HPDE6-E6E7 (cell line): ENCODE data around the gene BAG3.
"Not testable (repeated sequence)": the region's sequence is repeated elsewhere in the genome, so short reads cannot be mapped to it uniquely, and the experiment has no call there.

Experiments
- DNase-seq: peaks from one replicate; pipeline ENCODE4 v3.0.0; 2011; ENCODE audit warnings: missing footprints; ENCODE audit errors: extremely low spot score

The BAG3 gene

DNA sequence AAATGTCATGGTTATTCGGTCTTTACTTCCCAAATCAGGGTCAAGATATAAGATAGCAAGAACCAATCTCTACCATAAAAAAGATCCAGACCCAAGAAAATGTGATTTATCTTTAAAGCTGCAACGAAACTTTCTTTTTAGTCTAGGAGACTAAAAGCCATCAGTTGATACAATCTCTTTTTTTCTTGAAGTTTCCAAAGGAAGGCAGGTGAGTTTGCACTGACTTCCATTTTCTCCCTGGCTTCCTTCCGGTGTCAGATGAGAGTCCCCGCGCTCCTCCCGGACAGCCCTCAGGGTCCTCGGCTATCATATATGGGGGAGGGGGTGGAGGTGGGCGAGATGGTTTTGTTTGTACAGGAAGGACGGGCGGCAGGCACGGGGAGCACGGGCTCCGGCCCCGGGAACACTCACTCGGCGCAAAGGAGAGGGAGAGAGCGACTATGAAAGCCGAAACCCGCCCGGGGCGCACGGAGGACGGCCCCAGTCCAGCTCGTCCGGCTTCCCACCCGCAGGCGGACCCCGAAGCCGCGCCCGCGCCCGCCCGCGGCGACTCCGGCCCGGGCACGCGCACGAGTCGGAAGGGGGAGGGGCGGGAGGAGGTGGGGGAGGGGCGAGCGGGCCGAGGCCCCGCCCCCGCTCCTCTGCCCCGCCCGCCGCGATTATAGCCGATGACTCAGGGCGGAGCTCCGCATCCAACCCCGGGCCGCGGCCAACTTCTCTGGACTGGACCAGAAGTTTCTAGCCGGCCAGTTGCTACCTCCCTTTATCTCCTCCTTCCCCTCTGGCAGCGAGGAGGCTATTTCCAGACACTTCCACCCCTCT lies at the start of gene BAG3:
Gene BAG3, plus strand, starts transcription at position 689 of the 822 bp plus-strand sequence. CDS start 296 bp downstream, outside the sequence.
- peak; percentile 75 for DNase-seq

DNA sequence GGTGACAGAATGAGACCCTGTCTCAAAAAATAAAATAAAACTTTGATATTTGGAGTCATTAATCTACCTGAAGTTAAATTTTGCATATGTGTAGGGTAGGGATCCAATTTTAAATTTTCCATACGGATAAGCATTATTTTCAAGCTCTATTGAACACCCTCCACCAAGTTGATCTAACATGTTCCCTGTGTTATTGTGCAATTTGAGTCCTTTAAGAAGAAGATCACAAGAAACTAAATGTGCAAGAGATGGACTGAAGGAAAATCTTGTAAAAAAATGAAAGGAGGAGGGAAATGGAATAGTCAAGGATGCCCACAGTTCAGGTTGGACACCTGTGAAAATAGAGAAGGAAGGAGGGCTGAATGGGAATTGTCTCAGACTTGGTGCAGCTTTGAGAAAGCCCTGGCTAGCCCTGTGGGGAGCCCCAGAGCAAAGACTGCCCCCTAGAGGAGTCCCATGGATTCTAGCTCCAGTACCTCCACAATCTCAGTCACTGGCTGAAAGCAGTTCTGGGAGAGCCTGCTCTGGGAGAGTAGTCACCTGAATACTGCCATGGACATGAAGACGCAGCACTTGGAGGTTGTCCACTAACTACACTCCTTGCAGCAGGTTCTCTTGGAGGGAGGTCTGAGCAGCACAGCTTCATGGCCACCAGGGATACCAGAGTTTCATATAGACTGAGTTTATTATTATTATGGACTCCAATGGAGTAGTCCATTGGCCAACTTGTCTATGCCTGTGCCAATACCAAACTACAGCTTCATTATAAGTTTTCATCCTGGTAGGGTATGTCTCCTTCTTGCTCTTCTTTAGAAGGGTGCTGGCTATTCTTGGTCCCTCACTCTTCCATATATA lies 48.7 kb upstream of the BAG3 start:
- DNase-seq = no peak

- DNase-seq = no peak
Measured at GRCh38 chr10:119604468-119604867, 46.7 kb upstream of the BAG3 start.

- DNase-seq = peak; percentile 60
Measured at GRCh38 chr10:119608316-119609155, 42.6 kb upstream of the BAG3 start.

- DNase-seq = no peak
Measured at GRCh38 chr10:119609516-119609915, 41.7 kb upstream of the BAG3 start.

DNA sequence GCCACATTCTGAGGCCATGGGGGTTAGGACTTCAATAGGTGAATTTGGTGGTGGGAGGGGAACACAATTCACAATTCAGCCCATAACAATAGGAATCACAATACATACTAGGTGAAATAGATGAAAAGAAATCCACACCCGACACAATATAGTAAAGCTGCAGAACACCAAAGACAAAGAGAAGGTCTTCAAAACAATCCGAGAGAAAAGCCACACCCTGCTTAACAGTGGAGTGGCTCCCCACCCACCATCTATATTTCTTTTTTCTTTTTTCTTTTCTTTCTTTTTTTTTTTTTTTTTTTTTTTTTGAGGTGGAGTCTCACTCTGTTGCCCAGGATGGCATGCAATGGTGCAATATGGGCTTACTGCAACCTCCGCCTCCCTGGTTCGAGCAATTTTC lies 39.7 kb upstream of the BAG3 start:
- DNase-seq = no peak

DNA sequence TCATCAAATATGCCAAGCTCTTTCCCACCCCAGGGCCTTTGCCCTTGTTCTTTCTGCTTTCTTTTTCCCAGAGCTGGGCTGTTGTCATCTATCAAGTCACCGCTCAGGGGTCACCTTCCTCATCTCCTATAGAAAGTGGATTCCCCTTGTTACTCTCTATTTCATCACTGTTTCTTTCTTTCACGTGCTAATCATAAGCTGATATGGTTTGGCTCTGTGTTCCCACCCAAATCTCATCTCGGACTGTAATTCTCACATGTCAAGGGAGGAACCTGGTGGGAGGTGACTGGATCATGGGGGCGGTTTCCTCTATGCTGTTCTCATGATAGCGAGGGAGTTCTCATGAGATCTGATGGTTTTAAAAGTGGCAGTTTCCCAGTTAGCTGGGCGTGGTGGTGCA lies 37.4 kb upstream of the BAG3 start:
- no peak for DNase-seq

GRCh38 chr10:119614686-119615085 lies 36.5 kb upstream of the BAG3 start:
- DNase-seq = no peak

DNA sequence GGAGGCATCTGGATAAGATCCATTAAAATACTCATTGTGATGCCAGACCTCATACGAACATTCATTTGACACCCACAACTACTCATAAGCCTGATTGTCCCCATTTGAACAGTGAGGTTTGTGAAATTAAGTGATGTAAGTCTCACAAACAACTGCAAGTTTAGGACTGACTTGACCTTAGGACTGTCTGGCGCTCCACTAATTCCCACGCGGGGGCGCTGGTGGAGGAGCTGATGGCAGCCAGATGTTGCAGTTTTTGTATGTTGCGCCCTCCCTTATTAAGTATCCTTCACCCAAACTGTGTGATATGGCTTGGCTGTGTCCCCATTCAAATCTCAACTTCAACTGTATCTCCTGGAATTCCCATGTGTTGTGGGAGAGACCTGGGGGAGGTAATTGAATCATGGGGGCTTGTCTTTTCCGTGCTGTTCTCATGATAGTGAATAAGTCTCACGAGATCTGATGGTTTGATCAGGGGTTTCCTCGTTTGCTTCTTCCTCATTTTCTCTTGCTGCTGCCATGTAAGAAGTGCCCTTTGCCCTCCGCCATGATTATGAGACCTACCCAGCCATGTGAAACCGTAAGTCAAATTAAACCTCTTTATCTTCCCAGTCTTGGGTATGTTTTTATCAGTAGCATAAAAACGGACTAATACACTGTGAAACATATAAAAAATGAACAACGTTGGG lies 34.2 kb upstream of the BAG3 start:
- DNase-seq = no peak

DNA sequence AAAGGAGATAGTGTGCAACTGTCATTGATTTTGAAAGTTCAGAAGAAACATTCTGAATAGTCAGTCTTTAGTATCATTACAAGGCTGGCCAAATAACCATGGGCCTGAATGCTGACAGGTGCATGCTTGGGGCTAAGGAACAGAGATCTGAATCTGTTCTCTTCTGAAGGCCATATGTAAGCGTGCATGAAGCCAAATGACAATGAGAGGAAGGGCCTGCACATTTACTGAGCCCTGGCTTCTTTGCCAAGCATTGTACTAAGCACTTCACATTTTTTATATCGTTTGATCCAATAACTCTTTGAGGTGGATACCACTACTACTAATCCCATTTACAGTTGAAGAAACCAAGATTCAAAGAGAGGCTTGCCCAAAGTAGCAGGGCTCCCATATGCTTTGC lies 32.0 kb upstream of the BAG3 start:
- no peak for DNase-seq

DNA sequence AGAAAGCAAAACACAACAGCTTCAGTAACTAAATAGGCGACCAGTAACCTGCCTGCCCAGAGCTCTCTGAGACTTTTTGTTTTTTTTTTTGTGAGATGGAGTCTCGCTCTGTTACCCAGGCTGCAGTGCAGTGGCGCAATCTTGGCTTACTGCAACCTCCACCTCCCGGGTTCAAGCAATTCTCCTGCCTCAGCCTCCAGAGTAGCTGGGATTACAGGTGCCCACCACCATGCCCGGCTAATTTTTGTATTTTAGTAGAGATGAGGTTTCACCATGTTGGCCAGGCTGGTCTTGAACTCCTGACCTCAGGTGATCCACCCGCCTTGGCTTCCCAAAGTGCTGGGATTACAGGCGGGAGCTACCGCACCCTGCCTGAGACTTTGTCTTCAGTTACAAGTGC lies 31.4 kb upstream of the BAG3 start:
- not testable (repeated sequence) for DNase-seq

DNA sequence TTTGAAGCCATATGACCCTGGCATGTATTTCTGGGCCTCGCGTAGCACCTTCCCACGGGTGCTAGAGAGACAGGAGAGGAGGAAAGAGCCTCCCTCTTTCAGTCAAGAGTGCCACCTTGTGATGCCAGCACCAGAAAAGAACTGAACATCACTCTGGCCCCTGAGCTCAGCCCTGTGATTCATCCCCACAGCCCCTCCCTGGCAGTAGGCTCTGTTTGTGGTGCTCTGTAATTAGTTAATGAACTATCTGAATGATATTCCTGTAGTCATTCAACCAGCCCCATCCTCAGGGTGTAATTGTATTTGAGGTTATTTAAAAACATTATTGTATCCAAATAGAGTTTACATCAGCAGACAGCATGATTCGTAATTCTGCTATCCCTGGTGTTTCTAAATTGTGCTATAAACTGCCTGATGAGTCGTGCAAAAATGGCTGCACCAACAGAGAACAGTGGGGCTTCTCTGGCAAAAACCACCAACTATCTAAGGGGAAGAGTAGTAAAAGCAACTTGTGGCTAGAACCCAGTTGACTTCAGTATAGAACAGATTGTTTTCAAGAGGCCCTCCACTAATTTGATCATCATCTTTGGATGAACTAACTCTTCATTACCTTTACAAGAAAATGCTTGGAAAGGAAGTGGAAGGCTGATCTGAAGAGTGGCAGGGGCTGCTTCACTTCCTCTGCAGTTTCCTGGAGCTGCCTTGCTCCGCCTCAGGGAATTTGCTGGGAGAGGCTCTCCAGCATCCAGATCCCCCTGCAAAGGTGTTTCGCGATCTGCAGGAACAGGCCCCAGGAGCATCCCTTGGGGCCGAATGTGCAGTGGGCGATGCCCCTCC lies 30.7 kb upstream of the BAG3 start:
- DNase-seq = no peak

GRCh38 chr10:119621078-119621384 lies 30.1 kb upstream of the BAG3 start:
- no peak for DNase-seq

GRCh38 chr10:119625570-119626280 lies 25.5 kb upstream of the BAG3 start:
- no peak for DNase-seq

- no peak for DNase-seq
Measured at GRCh38 chr10:119630300-119630699, 20.9 kb upstream of the BAG3 start.

GRCh38 chr10:119633538-119634218 lies 17.5 kb upstream of the BAG3 start:
- DNase-seq = no peak

- DNase-seq = no peak
Measured at GRCh38 chr10:119634219-119634544, 17.0 kb upstream of the BAG3 start.

DNA sequence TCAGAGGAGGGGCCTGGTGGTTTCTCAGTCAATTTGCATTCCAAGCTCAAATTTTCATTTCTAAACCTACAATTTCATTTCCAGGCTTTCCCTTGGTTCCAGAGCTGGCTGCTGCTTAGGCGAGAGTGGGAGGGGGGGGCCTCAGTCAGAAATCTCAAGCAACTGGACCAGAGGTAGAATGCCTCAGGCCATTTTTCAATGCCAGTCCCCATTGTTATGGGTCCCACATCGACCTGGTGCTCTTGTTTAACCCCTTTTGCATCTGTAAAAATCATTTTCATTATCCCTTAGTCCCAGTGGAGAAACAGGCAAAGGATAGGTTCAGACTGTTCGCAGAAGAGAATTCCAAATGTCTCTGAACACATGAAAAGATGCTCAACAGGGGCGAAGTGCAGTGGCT lies 13.5 kb upstream of the BAG3 start:
- DNase-seq = no peak

DNA sequence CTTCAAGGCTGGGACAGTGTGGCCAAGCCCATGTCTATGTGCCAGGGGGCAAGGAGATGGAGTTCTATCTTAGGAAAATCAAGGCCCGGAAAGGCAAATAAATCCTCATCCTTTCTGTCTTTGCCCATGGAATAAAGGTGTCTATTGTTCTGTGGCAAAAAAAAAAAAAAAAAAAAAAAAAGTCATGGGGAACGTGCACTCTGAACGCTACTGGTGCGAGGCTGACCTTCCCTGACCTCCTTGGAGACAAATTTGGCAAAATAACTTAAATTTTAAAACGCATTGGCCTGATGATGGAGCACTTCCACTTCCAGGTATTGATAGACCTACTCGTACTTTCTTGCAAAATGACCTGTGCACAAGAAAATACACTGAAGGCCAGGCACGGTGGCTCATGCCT lies 12.2 kb upstream of the BAG3 start:
- no peak for DNase-seq

DNA sequence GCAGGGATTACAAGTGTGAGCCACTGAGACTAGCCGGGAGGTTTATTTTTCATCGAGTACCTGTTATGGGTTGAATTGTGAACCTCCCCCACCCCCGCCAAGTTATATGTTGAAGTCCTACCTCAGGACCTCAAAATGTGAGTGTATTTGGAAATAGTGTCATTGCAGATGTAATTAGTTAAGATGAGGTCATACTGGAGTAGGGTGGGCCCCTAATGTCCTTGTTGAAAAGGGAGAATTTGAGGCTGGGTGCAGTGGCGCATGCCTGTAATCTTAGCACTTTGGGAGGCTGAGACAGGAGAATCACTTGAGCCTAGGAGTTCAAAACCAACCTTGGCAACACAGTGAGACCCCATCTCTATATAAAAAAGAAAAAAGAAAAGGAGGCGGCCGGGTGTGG lies 10.8 kb upstream of the BAG3 start:
- no peak for DNase-seq
